Dermis blood vessel endothelial cell (primary cell): ENCODE data around the gene KIAA0825. TPM values are rescaled to one million over a fixed set of nuclear protein-coding genes. Genes with fewer than 3 reads are reported as not detected.

Source experiments
- DNase-seq: peaks from one replicate; pipeline ENCODE4 v3.0.0; 2010
- total RNA-seq: library from RNA; depleted of rRNA; stranded (reverse); fragments of >200 nt; gene quantifications from 2 replicates; pipeline ENCODE4 v1.2.3, GENCODE V29; 2014

Gene KIAA0825
- total RNA-seq, 1 donor from 2014 or later = 1.9 TPM

GRCh38 chr5:94571415-94571814 is 47.0 kb downstream of the KIAA0825 start:
- no peak for DNase-seq

GRCh38 chr5:94564812-94565211 is 53.6 kb downstream of the KIAA0825 start:
- no peak for DNase-seq

GRCh38 chr5:94562327-94562971 is 56.0 kb downstream of the KIAA0825 start:
- DNase-seq = no peak

GRCh38 chr5:94558028-94558427 is 60.4 kb downstream of the KIAA0825 start:
- DNase-seq = no peak

- DNase-seq = no peak
Measured at GRCh38 chr5:94551858-94552257, 66.5 kb downstream of the KIAA0825 start.

- no peak for DNase-seq
Measured at GRCh38 chr5:94545870-94546625, 72.4 kb downstream of the KIAA0825 start.

GRCh38 chr5:94544875-94545547 is 73.4 kb downstream of the KIAA0825 start:
- DNase-seq = no peak

- peak; percentile 47 for DNase-seq
Measured at GRCh38 chr5:94544031-94544650, 74.3 kb downstream of the KIAA0825 start.

- DNase-seq = no peak
Measured at GRCh38 chr5:94540856-94541494, 77.4 kb downstream of the KIAA0825 start.

GRCh38 chr5:94538260-94538659 is 80.1 kb downstream of the KIAA0825 start:
- DNase-seq = no peak

- no peak for DNase-seq
Measured at GRCh38 chr5:94526706-94527105, 91.7 kb downstream of the KIAA0825 start.

GRCh38 chr5:94524841-94525697 is 93.3 kb downstream of the KIAA0825 start:
- peak; percentile 67 for DNase-seq

- no peak for DNase-seq
Measured at GRCh38 chr5:94523018-94523417, 95.4 kb downstream of the KIAA0825 start.

GRCh38 chr5:94522117-94522516 is 96.3 kb downstream of the KIAA0825 start:
- no peak for DNase-seq

- no peak for DNase-seq
Measured at GRCh38 chr5:94517490-94518488, 100.6 kb downstream of the KIAA0825 start.

- DNase-seq = no peak
Measured at GRCh38 chr5:94516148-94516547, 102.3 kb downstream of the KIAA0825 start.

- no peak for DNase-seq
Measured at GRCh38 chr5:94508461-94509148, 109.8 kb downstream of the KIAA0825 start.

- no peak for DNase-seq
Measured at GRCh38 chr5:94505327-94506068, 112.9 kb downstream of the KIAA0825 start.

GRCh38 chr5:94503677-94504076 is 114.7 kb downstream of the KIAA0825 start:
- DNase-seq = no peak
